Epithelial cell of esophagus (primary cell): ENCODE data around the gene TEX264.

Experiments
- DNase-seq: peaks from one replicate; pipeline ENCODE4 v3.0.0; 2010; ENCODE audit warnings: low read depth
- H3K4me3 ChIP-seq: 2 replicates; pipeline ENCODE4 v1.5.1; 2011; ENCODE audit warnings: mild to moderate bottlenecking, low read length, control low read depth
- TF ChIP-seq, protein P1 (sequence below): IDR thresholded peaks from 2 replicates; pipeline ENCODE4 v1.5.1; 2011; ENCODE audit warnings: low read depth, mild to moderate bottlenecking, low read length, control low read depth, inconsistent platforms; ENCODE audit not compliant: insufficient read depth; ENCODE audit errors: missing control alignments

The TEX264 gene

GRCh38 chr3:51676102-51676640 is 5.1 kb downstream of the TEX264 start:
- TF ChIP-seq, protein P1, sequence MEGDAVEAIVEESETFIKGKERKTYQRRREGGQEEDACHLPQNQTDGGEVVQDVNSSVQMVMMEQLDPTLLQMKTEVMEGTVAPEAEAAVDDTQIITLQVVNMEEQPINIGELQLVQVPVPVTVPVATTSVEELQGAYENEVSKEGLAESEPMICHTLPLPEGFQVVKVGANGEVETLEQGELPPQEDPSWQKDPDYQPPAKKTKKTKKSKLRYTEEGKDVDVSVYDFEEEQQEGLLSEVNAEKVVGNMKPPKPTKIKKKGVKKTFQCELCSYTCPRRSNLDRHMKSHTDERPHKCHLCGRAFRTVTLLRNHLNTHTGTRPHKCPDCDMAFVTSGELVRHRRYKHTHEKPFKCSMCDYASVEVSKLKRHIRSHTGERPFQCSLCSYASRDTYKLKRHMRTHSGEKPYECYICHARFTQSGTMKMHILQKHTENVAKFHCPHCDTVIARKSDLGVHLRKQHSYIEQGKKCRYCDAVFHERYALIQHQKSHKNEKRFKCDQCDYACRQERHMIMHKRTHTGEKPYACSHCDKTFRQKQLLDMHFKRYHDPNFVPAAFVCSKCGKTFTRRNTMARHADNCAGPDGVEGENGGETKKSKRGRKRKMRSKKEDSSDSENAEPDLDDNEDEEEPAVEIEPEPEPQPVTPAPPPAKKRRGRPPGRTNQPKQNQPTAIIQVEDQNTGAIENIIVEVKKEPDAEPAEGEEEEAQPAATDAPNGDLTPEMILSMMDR, result no peak
- no peak for DNase-seq
- no peak overlapping the region for H3K4me3 ChIP-seq

DNA sequence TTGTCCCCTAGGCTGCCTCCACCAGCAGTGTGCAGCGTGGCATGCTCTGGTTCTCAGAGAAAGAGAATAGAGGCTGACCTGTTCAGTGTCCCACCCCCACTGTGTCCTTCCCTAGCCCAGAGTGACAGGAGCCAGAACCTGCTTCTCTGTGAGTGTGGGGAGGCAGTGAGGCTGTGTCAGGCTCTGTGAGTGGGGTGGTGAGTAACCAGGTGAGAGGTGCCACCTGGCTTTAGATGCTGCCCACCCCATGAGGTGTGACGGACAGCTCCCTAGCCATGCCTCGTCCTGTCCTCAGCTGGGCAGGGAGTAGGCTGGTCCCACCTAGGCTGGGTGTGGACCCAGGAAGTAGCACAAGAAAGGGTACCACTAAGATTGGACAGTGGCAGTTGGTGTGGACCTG is 6.3 kb downstream of the TEX264 start:
- TF ChIP-seq, protein P1, result no peak
- DNase-seq, result no peak
- no peak overlapping the region for H3K4me3 ChIP-seq

DNA sequence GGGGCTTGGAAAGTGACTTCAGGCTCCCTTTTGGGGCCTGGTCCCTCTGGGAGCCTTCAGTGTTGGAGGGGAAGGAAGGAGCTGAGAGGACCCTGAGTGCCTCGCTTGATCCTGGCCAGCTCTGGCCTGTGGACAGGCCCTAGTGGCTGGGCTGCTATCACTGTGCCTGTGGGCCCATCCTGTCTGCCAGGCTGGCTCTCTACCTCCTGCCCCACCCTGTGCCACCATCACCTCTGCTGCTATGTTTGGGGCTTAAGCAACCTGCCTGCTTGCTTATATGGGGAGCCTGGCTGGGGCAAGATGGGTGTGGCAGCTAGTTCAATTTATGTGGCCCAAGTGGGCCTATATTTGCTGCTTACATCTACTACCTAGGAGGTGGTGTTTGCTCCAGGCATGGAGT is 7.1 kb downstream of the TEX264 start:
- no peak for DNase-seq
- H3K4me3 ChIP-seq, result no peak overlapping the region
- TF ChIP-seq, protein P1, result no peak

GRCh38 chr3:51678641-51679040 is 7.6 kb downstream of the TEX264 start:
- peak; percentile 35 for DNase-seq
- TF ChIP-seq, protein P1, result no peak
- H3K4me3 ChIP-seq, result no peak overlapping the region

DNA sequence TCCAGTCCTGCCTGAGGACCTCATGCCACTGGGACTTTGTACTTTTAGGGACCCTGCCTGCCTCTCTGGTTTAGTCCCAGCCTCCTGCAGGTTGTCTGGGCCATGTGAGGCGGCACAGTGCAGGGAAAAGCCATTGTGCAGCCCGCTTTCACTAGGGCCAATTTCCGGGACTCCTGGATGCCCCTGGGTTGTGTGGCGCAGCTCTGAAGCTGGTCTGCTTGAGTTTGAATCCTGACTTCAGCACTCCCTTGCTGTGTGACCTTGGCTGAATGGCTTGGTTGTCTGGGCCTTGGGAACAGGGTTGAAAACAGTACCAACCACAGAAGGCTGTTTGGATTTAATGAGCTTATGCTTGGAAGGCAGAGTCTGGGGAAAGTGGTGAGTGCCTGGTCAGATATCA is 8.3 kb downstream of the TEX264 start:
- TF ChIP-seq, protein P1, result no peak
- no peak overlapping the region for H3K4me3 ChIP-seq
- no peak for DNase-seq

DNA sequence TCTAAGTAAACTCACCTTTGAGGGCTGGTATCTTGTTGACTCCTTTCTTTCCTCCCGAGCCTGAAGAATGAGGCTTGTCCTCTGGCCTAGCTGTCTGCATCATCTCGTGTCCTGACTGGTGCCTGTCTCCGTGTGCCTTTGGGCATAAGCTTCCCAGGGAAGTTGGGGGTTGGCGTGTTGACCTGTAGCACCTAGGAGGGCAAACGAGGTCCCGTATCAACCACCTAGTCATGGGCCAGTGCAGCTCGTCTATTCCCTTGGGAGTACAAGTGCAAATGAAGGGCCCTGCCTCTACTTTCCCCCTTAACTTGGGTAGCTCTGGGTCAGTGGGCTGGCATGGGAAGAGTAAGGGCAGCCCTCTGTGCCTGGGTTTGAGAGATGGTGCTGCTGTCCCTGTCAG is 8.7 kb downstream of the TEX264 start:
- no peak overlapping the region for H3K4me3 ChIP-seq
- TF ChIP-seq, protein P1, result no peak
- no peak for DNase-seq

GRCh38 chr3:51680196-51680595 is 9.1 kb downstream of the TEX264 start:
- H3K4me3 ChIP-seq, result no peak overlapping the region
- TF ChIP-seq, protein P1, result no peak
- no peak for DNase-seq
